Stimulated activated CD4-positive, alpha-beta T cell treated with anti-CD3 and anti-CD28 coated beads, Interleukin-1b, Interleukin-23, amount 100 ng/mL, for 1 hour (primary cell): Measurements from ENCODE around the gene DPM3.
"Not testable (repeated sequence)": the region's sequence is repeated elsewhere in the genome, so short reads cannot be mapped to it uniquely, and the experiment has no call there.

Experiments
- DNase-seq, 2 donors: peaks; one replicate each; pipeline ENCODE4 v3.0.0-alpha.2; 2020; ENCODE audit warnings: low read depth in 2 of 2

The DPM3 gene, protein sequence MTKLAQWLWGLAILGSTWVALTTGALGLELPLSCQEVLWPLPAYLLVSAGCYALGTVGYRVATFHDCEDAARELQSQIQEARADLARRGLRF

GRCh38 chr1:155139895-155140629 lies at the start of gene DPM3:
TSS of gene DPM3 (minus strand) at chr1:155140531. CDS start at chr1:155140240, 291 bp downstream.
- DNase-seq, result peak; percentile 59 to 84

- DNase-seq, result not testable (repeated sequence)
Measured at GRCh38 chr1:155189926-155190325, 49.6 kb upstream of the DPM3 start.

DNA sequence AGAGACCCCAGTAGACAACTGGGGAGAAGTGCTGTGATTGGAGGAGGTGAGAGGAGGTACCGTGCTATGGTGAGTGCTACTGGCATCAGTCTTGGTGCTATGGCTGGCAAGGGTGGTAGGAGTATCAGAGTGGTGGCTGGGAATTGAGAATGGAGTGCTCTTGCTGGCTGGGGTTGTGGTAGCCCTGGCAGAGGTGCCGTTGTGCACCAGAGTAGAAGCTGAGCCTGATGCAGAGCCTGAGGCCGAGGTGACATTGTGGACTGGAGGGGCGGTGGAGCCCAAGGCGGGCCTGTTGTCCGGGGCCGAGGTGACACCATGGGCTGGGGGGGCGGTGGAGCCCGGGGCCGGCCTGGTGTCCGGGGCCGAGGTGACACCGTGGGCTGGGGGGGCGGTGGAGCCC lies 47.9 kb upstream of the DPM3 start:
- no peak for DNase-seq

DNA sequence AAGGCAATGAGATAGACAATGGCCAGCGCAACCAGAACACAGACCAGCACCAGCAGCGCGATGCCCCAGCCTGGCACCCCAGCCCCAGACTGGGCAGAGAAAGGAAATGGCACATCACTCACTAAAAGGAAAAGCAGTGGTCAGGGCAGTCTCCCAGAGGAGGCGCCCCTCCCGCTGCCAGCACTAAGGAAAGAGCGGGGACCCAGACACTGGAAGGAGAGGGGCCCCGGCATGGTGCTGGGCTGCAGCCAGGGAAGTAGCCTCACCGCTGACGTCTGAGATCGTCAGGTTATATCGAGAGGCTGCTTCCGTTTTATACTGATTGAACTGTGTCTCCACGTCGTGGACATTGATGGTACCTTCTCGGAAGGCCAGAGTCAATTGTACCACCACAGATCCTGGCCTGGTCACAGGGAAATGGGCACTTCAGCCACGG lies 47.1 kb upstream of the DPM3 start:
- DNase-seq, result no peak

- no peak for DNase-seq
Measured at GRCh38 chr1:155186794-155187455, 46.6 kb upstream of the DPM3 start.

DNA sequence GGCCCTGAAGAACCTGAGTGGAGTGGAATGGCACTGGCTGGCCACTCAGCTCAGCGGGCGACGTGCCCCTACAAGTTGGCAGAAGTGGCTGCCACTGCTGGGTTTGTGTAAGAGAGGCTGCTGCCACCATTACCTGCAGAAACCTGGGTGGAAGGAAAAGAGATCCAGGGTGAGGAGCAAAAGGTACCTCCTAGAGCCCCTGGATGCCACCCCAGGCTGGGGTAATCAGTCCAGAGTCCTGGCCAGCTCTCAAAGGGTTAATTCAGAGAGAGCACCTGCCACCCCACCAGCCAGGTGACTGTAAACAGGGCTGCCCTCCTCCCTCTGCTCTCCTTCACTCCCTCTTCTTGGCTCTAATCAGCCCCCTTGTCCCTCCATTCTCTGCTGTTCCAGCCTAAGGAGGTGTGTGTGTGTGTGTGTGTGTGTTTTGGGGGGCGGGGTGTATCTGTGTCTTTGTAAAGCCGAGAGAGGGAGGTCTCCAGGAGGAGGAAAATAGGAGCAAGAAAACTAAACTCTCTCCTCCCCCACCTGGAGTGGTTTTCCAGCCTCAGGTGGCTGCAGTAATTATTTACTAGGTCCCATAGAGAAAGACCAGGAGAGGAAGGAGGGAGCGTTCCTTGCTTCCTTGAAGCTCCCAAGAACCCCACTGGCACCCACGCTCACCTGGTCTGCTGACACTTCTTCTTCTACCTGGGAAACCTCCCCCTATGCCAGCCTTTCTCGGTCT lies 45.9 kb upstream of the DPM3 start:
- no peak for DNase-seq

DNA sequence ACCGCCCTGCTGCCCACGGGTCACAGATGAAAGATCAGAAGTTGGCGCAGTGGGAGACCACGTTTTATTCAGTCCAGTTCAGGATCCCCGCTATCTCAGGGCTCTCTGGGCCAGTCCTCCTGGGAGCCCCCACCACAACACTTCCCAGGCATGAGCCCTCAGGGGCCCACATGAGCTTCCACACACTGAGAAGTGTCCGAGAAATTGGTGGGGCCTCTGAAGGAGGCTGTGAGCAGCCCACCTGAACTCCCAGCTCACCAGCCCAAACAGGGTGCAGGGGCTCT lies 45.4 kb upstream of the DPM3 start:
- no peak for DNase-seq

- no peak for DNase-seq
Measured at GRCh38 chr1:155184835-155185782, 44.8 kb upstream of the DPM3 start.

- no peak for DNase-seq
Measured at GRCh38 chr1:155184351-155184811, 44.0 kb upstream of the DPM3 start.

GRCh38 chr1:155183775-155184221 lies 43.5 kb upstream of the DPM3 start:
- no peak for DNase-seq

- DNase-seq, result no peak
Measured at GRCh38 chr1:155182052-155182550, 41.8 kb upstream of the DPM3 start.

GRCh38 chr1:155181371-155182051 lies 41.2 kb upstream of the DPM3 start:
- no peak for DNase-seq

- DNase-seq, result no peak
Measured at GRCh38 chr1:155179112-155180031, 39.0 kb upstream of the DPM3 start.

DNA sequence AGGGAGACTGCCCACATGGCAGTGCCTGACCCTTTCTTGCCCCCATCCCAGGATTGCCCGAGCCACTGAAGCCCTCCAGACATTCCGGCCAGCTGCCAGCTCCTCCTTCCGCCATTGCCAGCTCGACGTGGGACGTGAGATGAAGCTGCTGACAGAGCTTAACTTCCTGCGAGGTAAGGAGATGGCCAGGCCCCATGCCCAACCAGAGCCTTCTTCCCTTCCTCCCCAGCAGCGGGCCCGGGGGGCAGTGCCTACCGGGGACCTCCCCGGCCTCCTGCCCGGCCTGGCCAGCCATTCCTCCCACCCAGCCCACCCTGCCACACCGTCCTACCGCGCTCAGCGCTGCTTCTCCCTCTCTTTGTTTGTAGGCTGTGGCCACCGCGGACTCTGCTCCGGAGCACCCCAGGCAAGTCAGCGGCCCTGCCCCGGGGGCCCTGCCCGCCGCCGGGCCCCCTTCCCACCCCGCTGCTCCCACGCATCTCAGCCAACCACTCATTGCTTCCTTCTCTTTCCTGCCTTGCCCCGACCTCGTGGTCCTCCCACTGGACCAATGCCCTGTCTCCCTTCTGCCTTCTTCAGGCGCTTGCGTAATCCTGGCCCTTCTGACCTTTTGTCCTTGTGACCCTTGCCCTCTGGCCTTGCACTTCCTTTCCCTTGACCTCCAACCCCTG lies 38.2 kb upstream of the DPM3 start:
- DNase-seq, result no peak

DNA sequence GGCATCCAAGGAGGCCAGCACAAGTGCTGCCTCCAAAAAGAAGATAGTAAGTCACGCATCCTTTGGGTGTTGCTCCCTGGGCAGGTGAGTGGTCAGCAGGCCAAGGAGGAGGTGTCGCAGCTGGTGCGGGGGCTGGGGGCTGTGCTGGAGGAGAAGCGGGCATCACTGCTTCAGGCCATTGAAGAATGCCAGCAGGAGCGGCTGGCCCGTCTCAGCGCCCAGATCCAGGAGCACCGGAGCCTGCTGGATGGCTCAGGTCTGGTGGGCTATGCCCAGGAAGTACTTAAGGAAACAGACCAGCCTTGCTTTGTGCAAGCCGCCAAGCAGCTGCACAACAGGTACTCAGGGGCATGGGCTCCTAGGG lies 37.6 kb upstream of the DPM3 start:
- DNase-seq, result no peak

DNA sequence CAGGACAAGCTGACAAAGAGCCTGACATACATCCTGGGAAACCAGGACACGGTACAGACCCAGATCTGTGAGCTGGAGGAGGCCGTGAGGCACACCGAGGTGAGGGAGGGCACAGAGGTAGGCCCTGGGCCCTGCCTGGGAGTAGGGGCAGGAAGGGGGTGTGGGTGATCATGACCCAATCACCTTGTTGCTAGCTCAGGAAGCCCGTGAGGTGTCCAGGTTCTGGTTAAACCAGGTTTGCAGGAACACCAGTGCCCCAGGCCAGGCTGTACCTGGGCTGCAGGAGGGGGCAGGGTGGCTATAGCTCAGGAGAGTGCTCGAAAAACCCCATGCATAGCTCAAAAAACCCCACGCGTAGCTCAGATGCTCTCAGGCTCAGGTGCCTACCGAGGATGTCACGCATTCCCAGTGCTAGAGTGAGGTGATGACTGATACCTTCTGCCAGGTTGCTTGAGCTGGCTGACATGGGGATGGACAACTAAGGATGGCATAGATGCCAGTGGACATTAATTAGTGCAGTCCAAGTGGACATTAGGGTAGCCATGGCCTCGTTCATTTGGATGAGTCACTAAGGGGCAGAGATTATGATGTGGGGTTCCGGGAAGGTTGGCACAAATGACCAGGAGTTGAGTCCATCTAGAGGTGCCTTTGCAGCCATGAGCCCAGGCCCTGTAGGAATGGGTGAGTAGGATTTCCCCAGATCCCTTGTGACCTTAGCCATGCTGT lies 37.0 kb upstream of the DPM3 start:
- DNase-seq, result no peak

DNA sequence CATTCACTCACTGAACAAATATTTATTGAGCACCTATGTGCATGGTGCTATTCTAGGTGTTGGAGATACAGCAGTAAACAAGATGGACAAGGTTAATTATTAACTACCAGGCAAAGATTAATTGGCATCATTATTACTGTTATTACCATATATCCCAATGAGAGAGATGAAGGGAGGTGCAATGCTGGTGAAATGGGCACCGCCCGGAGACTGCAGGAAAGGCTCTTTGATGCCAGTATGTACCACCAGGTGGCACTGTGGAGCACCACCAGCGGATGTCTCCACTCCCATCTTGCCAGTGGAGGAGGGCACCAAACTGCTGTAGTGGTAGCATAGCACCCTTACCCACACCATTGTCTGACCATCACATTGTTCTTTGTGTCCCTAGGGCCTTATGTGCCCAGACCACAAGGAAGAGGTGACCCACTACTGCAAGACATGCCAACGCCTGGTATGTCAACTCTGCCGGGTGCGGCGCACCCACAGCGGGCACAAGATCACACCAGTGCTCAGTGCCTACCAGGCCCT lies 36.3 kb upstream of the DPM3 start:
- peak; percentile 69 to 82 for DNase-seq

DNA sequence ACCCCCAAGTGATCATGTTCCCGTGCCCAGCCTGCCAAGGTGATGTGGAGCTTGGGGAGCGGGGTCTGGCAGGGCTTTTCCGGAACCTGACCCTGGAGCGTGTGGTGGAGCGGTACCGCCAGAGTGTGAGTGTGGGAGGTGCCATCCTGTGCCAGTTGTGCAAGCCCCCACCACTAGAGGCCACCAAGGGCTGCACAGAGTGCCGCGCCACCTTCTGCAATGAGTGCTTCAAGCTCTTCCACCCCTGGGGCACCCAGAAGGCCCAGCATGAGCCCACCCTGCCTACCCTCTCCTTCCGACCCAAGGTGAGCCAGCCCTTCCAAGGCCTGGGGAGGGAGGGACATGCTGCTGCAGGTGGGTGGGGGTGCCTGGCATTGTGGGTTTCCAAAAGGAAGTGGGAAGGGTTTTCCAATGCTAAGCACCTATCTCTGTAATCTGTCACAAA lies 35.6 kb upstream of the DPM3 start:
- no peak for DNase-seq
